Stimulated activated naive CD8-positive, alpha-beta T cell treated with anti-CD3 and anti-CD28 coated beads, Interleukin-15, amount 100 ng/mL, for 72 hours (primary cell): ENCODE measurements around the gene CUL7.
"Not testable (repeated sequence)": the region's sequence is repeated elsewhere in the genome, so short reads cannot be mapped to it uniquely, and the experiment has no call there.

ENCODE experiments used
- ATAC-seq: fragments of 150-1000 bp; cut with Tn5 transposase; 2 replicates; pipeline ENCODE4 v1.10.0; 2021; ENCODE audit warnings: mild to moderate bottlenecking, moderate library complexity
- DNase-seq, 2 donors: peaks; one replicate each; pipeline ENCODE4 v3.0.0; 2021 to 2022
- H3K27ac Mint-ChIP-seq, 2 donors: one replicate each; pipeline ENCODE4 v1.8.0; 2022; ENCODE audit warnings: mild to moderate bottlenecking in 2 of 2, mixed read lengths in 2 of 2, moderate library complexity in 2 of 2
- H3K27me3 Mint-ChIP-seq: one replicate; pipeline ENCODE4 v1.8.0; 2022; ENCODE audit warnings: mixed read lengths
- H3K4me1 Mint-ChIP-seq: one replicate; pipeline ENCODE4 v1.8.0; 2022; ENCODE audit warnings: mild to moderate bottlenecking, mixed read lengths
- H3K4me3 Mint-ChIP-seq, 2 donors: one replicate each; pipeline ENCODE4 v1.8.0; 2022; ENCODE audit warnings: mild to moderate bottlenecking in 2 of 2, mixed read lengths in 2 of 2, moderate library complexity in 1 of 2
- H3K9me3 Mint-ChIP-seq, 2 donors: one replicate each; pipeline ENCODE4 v1.8.0; 2022; ENCODE audit warnings: mixed read lengths in 2 of 2

Gene CUL7

GRCh38 chr6:43060034-43060754 is 6.5 kb upstream of the CUL7 start:
- ATAC-seq (no peak), DNase-seq (no peak)
- H3K9me3 Mint-ChIP-seq = no peaks in the 10 kb centered on the region
- no peaks in the 10 kb centered on the region for H3K27me3 Mint-ChIP-seq
- peak overlapping the region; percentile 98 to 99 for H3K27ac Mint-ChIP-seq
- H3K4me3 Mint-ChIP-seq = peak overlapping the region; percentile 88 to 93
- peaks cover 40% of the 10 kb centered on the region for H3K4me1 Mint-ChIP-seq

GRCh38 chr6:43059168-43060033 is 5.8 kb upstream of the CUL7 start, which contains the start of the genes KLC4 and MRPL2:
Gene KLC4 (plus strand): TSS chr6:43059631. CDS start chr6:43061336, 1,705 bp downstream.
Gene MRPL2 (minus strand): TSS chr6:43059434. CDS start chr6:43059381, 53 bp downstream.
- peak; percentile 94 to 97 for DNase-seq
- H3K27ac Mint-ChIP-seq = peak within 1 kb of the TSS; percentile 98 to 99
- peaks cover 42% of the 10 kb centered on the region for H3K4me1 Mint-ChIP-seq
- no peaks in the 10 kb centered on the region for H3K9me3 Mint-ChIP-seq
- ATAC-seq = peak; percentile 97
- H3K27me3 Mint-ChIP-seq = no peaks in the 10 kb centered on the region
- H3K4me3 Mint-ChIP-seq = peak within 1 kb of the TSS; percentile 88 to 93

DNA sequence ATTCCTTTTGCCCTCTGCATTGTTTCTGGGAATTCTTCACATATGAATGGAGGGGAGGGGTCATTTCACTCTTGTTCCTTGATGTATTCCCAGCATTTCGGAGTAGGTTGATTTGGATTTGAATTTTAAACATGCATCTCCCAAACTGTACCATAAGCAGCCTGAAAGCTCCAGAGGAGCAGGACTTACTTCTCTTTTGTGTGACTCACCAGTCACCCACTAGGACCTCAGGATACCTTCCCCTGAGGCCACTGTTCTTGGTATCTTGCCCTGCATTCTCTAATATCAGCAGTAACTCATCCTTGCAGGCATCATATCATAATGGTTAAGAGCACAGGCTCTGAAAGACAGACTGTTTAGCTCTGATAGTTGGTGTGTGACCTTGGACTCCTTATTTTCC is 4.9 kb upstream of the CUL7 start:
- H3K27ac Mint-ChIP-seq = peak overlapping the region; percentile 98 to 99
- peaks cover 49% of the 10 kb centered on the region for H3K4me1 Mint-ChIP-seq
- no peak for DNase-seq
- peak overlapping the region; percentile 88 to 93 for H3K4me3 Mint-ChIP-seq
- no peaks in the 10 kb centered on the region for H3K9me3 Mint-ChIP-seq
- H3K27me3 Mint-ChIP-seq = no peaks in the 10 kb centered on the region
- ATAC-seq = no peak

DNA sequence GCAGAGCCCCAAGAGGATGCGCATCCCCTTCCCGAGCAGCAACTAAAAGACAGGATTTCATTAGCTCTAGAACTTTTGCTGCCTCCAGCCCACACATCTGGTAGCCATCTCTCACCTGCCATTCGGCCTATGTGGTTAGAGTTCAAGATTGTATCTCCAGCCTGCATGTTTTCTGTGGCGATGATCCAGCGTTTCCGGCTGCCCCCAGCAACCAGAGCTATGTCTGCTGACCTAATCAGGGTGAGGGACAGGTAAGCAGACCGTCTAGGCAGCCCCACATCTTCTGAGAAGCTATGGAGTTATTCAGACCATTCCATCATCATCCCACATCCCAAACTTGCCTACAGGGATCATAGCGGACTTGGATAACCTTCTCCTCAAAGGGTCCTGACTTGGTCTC is 2.3 kb upstream of the CUL7 start:
- Mint-ChIP-seq H3K4me3 (peak overlapping the region in 1 of 2 donors; percentile 19), H3K9me3 (no peaks in the 10 kb centered on the region), H3K4me1 (peaks cover 67% of the 10 kb centered on the region), H3K27me3 (no peaks in the 10 kb centered on the region), H3K27ac (peak overlapping the region in 1 of 2 donors; percentile 75)
- ATAC-seq (no peak), DNase-seq (no peak)

DNA sequence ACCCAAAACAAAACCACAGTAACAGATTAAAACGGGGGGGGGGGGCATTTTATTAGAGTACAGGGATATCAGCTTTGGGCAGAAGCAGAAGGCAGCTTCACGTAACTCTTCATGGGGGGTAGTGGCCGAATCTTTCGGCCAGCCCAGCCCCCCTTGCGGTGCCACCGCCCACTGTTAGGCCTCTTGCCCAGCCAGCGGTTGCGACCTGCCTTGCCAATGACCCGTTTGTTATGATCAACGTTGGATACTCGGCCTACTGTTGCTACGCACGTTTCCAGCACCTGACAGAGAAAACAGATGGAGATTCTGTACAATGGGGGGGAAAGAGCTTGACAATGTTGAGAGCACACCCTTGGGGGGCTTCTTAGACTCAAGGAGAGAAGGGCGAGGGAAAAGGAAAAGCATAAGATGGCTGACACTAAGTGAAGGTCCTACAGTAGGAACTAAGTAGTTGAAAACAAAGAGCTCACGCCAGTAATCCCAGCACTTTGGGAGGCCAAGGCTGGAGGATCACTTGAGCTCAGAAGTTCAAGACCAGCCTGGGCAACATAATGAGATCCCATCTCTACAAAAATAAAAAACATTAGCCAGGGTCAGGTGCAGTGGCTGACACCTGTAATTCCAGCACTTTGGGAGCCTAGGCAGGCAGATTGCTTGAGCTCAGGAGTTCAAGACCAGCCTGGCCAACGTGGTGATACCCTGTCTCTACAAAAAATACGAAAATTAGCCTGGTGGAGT is 724 bp upstream of the CUL7 start:
- Mint-ChIP-seq H3K27ac (peak overlapping the region; percentile 98 to 99), H3K9me3 (no peaks in the 10 kb centered on the region), H3K4me3 (peak overlapping the region; percentile 98 to 99), H3K4me1 (peaks cover 67% of the 10 kb centered on the region), H3K27me3 (no peaks in the 10 kb centered on the region)
- DNase-seq (no peak), ATAC-seq (no peak)

- H3K9me3 Mint-ChIP-seq = no peaks in the 10 kb centered on the region
- H3K4me3 Mint-ChIP-seq = peak overlapping the region; percentile 98 to 99
- no peaks in the 10 kb centered on the region for H3K27me3 Mint-ChIP-seq
- DNase-seq (peak in 1 of 2 donors; percentile 30), ATAC-seq (peak; percentile 54)
- peaks cover 57% of the 10 kb centered on the region for H3K4me1 Mint-ChIP-seq
- peak overlapping the region; percentile 98 to 99 for H3K27ac Mint-ChIP-seq
Observed at GRCh38 chr6:43052842-43053544, 658 bp downstream of the CUL7 start.

DNA sequence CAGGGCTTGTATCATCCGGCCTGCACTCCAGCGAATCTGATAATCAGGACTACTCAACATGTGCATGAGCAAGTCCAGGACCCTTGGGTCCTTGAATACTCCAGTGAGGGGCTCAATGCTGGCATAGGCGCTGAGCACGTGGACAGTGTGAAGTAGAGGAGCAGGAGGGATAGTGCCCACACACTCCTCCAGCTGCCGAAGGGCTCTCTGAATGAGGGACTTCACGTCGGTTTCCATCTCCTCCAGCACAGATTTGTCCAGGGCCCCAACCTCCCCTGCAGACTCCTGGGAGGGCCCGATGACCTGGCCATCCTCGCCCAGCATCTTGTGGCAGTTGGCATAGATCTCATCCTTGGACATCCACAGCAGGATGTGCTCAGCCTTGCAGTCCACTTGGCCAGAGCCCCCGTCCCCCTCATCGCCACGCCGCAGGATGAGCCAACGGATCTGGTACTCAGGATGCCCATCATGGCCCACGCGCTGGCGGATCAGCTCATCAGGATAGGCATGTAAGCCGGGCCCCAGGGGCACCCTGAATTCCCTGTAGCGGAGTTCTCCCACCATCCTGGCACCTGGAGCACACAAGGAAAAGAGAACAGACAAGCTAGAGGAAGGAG is 1.3 kb downstream of the CUL7 start:
- H3K27me3 Mint-ChIP-seq = no peaks in the 10 kb centered on the region
- DNase-seq (no peak), ATAC-seq (no peak)
- peak overlapping the region; percentile 89 to 99 for H3K27ac Mint-ChIP-seq
- no peaks in the 10 kb centered on the region for H3K9me3 Mint-ChIP-seq
- H3K4me1 Mint-ChIP-seq = peaks cover 52% of the 10 kb centered on the region
- H3K4me3 Mint-ChIP-seq = peak overlapping the region; percentile 98 to 99

DNA sequence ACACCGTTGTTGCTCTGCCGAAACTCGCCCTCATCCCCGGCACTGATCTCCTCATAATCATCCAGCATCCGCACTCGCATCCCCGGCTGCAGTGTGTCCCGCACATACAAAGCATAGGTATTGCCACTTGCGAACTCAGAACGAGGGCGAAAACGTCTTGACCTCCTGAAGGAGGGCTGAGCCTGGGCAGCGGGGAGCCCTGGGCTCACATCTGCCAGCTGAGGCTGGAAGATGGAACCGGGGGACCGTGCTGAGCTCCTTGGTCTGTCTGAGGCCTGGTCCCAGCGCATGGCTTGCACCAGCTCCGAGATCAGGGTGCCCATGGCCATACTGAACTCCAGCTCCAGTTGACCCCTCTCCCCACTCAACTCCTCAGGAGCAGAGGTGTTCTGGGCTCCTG is 2.7 kb downstream of the CUL7 start:
- ATAC-seq (no peak), DNase-seq (no peak)
- Mint-ChIP-seq H3K27ac (peak overlapping the region in 1 of 2 donors; percentile 59), H3K4me1 (peaks cover 49% of the 10 kb centered on the region), H3K4me3 (no peak overlapping the region), H3K27me3 (no peaks in the 10 kb centered on the region), H3K9me3 (no peaks in the 10 kb centered on the region)

DNA sequence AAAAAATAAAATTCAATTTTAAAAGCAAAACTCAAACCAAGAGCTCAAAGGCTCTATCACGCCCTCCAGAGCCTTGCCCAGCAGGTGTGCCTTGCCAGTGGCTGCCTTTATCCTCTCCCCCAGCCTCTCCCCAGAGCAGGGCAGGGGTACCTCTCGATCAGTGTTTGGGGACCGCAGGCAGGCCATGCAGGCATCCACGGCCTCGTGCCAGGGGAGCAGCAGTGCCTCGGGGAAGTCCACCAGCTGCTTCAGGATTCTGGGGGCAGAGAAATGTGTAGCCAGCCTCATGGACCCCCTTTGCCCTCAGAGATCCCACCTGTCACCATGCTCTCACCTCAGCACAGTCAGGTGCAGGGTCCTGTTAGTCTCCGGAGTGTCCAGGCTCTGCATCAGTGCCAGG is 5.7 kb downstream of the CUL7 start:
- Mint-ChIP-seq H3K27me3 (no peaks in the 10 kb centered on the region), H3K4me3 (no peak overlapping the region), H3K9me3 (no peaks in the 10 kb centered on the region), H3K4me1 (peaks cover 31% of the 10 kb centered on the region), H3K27ac (no peak overlapping the region)
- ATAC-seq = no peak
- DNase-seq = no peak

DNA sequence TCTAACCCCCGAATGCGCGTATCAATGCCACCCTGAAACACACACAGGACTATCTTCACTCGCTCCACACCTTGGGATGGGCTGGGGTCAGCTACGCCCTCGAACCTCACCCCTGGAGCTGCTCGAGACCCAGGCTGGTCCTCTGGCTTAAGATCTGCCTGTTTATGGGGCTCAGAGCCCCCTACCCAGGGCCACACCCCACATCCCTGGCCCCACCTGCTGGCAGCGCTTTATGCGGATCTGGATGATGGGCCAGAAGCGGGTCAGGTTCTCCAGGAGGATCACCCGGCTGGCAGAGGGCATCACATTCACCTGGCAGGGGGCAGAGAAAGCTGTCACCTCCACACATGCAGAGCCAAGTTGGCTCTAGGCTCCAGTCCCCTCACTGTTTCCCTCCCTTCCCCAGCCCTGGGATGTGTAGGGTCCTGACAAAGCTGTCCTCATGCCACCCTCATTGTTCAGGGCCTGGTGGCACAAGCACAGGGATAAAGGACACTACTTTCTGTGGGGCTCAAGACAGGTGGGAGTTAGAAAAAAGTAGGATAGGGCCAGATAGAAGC is 8.2 kb downstream of the CUL7 start:
- no peak overlapping the region for H3K4me3 Mint-ChIP-seq
- H3K4me1 Mint-ChIP-seq = peaks cover 8% of the 10 kb centered on the region
- H3K9me3 Mint-ChIP-seq = no peaks in the 10 kb centered on the region
- ATAC-seq (no peak), DNase-seq (no peak)
- no peaks in the 10 kb centered on the region for H3K27me3 Mint-ChIP-seq
- H3K27ac Mint-ChIP-seq = no peak overlapping the region

- H3K27ac Mint-ChIP-seq = no peak overlapping the region
- no peaks in the 10 kb centered on the region for H3K27me3 Mint-ChIP-seq
- no peaks in the 10 kb centered on the region for H3K9me3 Mint-ChIP-seq
- no peak for DNase-seq
- no peak overlapping the region for H3K4me3 Mint-ChIP-seq
- no peak for ATAC-seq
- H3K4me1 Mint-ChIP-seq = no peaks in the 10 kb centered on the region
Observed at GRCh38 chr6:43043310-43043709, 10.3 kb downstream of the CUL7 start.

DNA sequence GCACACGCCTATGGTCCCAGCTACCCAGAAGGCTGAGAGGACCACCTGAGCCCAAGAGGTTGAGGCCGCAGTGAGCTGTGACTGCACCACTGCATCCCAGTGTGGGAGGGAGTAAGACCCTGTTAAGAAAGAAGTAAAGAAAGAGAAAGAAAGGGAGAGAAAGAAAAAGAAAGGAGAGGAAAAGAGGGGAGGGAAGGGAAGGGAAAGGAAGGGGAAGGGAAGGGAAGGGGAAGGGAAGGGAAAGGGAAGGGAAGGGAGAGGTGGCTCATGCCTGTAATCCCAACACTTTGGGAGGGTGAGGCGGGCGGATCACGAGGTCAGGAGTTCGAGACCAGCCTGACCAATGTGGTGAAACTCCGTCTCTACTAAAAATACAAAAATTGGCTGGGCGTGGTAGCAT is 12.2 kb downstream of the CUL7 start:
- H3K9me3 Mint-ChIP-seq = not testable (repeated sequence)

GRCh38 chr6:43040542-43041257 is 13.0 kb downstream of the CUL7 start:
- Mint-ChIP-seq H3K27ac (peak overlapping the region; percentile 7 to 48), H3K9me3 (no peaks in the 10 kb centered on the region), H3K4me3 (no peak overlapping the region), H3K27me3 (no peaks in the 10 kb centered on the region), H3K4me1 (no peaks in the 10 kb centered on the region)
- ATAC-seq = no peak
- DNase-seq = no peak

More for the DNA sequence above, 12.2 kb downstream of the CUL7 start:
- H3K4me1 Mint-ChIP-seq, H3K4me3 Mint-ChIP-seq, H3K27ac Mint-ChIP-seq, H3K27me3 Mint-ChIP-seq, DNase-seq, ATAC-seq: not testable (repeated sequence)

DNA sequence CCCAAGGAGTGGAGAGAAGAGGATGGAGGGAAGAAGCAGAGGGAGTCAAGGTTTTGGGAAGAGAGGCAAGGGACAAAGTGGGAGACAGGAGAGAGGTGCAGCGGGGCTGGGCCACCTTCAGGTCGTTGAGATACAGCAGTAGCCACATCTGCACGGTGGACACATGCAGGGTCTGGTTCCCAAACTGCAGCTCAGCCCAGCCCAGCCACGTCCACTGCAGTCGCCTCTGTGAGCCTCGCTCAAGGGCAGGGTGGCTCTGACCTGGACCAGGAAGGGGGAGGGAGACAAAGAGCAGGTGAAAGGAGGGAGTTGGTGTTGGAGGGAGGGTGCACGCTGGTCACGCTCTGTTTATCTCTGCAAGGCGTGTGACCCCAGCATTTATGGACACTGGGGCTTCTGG is 14.9 kb downstream of the CUL7 start:
- no peaks in the 10 kb centered on the region for H3K9me3 Mint-ChIP-seq
- H3K27ac Mint-ChIP-seq = peak overlapping the region in 1 of 2 donors; percentile 22
- H3K4me3 Mint-ChIP-seq = no peak overlapping the region
- H3K27me3 Mint-ChIP-seq = no peaks in the 10 kb centered on the region
- no peak for ATAC-seq
- no peak for DNase-seq
- H3K4me1 Mint-ChIP-seq = no peaks in the 10 kb centered on the region
